Adrenal gland (tissue), 12 donors: Measurements from ENCODE around the gene MAML2. TPM values are rescaled to one million over a fixed set of nuclear protein-coding genes. Genes with fewer than 3 reads are reported as not detected.

Source experiments
- DNase-seq, 7 donors: peaks; one replicate each; pipeline ENCODE4 v3.0.0-alpha.2; 2019 to 2020
- H3K27ac ChIP-seq, 5 donors: fragments of 200-600 bp; sonication (generic) in 4 of 5; 1 replicate in 3 of 5; 2 replicates in 2 of 5; pipeline versions ENCODE4 v1.5.1 to v1.8.0; 2016 to 2020; ENCODE audit warnings: mild to moderate bottlenecking in 1 of 5
- H3K27me3 ChIP-seq: fragments of 200-600 bp; 2 replicates; pipeline ENCODE4 v1.8.0; 2021
- H3K36me3 ChIP-seq, 2 donors: fragments of 200-600 bp; replicated peaks in 1 of 2; 1 replicate in 1 of 2; 2 replicates in 1 of 2; pipeline versions ENCODE4 v1.5.1 to v1.8.0; 2018 to 2022
- H3K4me1 ChIP-seq, 2 donors: fragments of 200-600 bp; replicated peaks in 1 of 2; 1 replicate in 1 of 2; 2 replicates in 1 of 2; pipeline versions ENCODE4 v1.5.1 to v1.8.0; 2018 to 2021
- H3K4me3 ChIP-seq, 4 donors: fragments of 200-600 bp; sonication (generic) in 3 of 4; one replicate each; pipeline ENCODE4 v1.5.1; 2016 to 2018
- H3K9me3 ChIP-seq, 3 donors: fragments of 200-600 bp; sonication (generic) in 1 of 3; replicated peaks in 1 of 3; 1 replicate in 2 of 3; 2 replicates in 1 of 3; pipeline versions ENCODE4 v1.5.1 to v1.8.0; 2016 to 2021
- POLR2A ChIP-seq, 2 donors: fragments of 450-650 bp; IDR thresholded peaks; one replicate each; pipeline ENCODE4 v1.6.1; 2017; ENCODE audit warnings: antibody characterized with exemption in 2 of 2, mild to moderate bottlenecking in 2 of 2, moderate library complexity in 1 of 2
- WGBS, 4 donors: extraction: QIAGEN DNeasy Blood & Tissue Kit in 2 of 4; methylation state at CpG; one replicate each; pipeline versions ENCODE4 v1.1.5 to v1.1.7; 2013 to 2017; 5-methylcytosine and 5-hydroxymethylcytosine counted together
- intact Hi-C, 2 donors: fragments of 100-400 bp; cut with DNase I; formaldehyde crosslinking; loops; one replicate each; pipeline versions ENCODE4 v1.14.1 to v1.15.0; 2022 to 2023
- polyA plus RNA-seq, 3 donors: library from polyadenylated mRNA; stranded (reverse); fragments of 200-250 nt in 2 of 3; fragments of 350-450 nt in 1 of 3; fragmentation: Illumina TruSeq in 1 of 3; extraction: RNeasy Lipid Tissue Mini Kit (QIAGEN cat#74804) in 1 of 3; gene quantifications; one replicate each; pipeline ENCODE4 v1.2.3, GENCODE V29; 2013 to 2014
- total RNA-seq, 9 donors: library from RNA; depleted of rRNA in 4 of 9; stranded (reverse); fragments of >200 nt in 4 of 9; fragments of 120-200 nt in 1 of 9; fragmentation: NEBNext Ultra II Directional in 1 of 9; extraction: Animal tissue kit (Norgen Biotek cat#: 25700) in 1 of 9; gene quantifications; one replicate each; pipeline versions ENCODE4 v1.1.0 to v1.2.4, GENCODE V29; 2013 to 2023
- TF ChIP-seq, protein P1 (sequence below), 6 experiments: fragments of 450-650 bp in 4 of 6; fragments of 200-600 bp in 2 of 6; sonication (generic) in 1 of 6; IDR thresholded peaks; 1 replicate in 5 of 6; 2 replicates in 1 of 6; pipeline versions ENCODE4 v1.5.1 to v1.8.0; 2016 to 2021; ENCODE audit warnings: antibody characterized with exemption in 6 of 6, mild to moderate bottlenecking in 2 of 6, moderate library complexity in 1 of 6
- donor health status: healthy with polysubstance abuse.
- donor health status: Bipolar disorder and iron deficiency.
- donor health status: DM: yes; HTN: yes; CAD: no.
- donor health status: DM: no; HTN: no; CAD: no.
- donor health status: DM: no; HTN: no; CAD: no.
- donor health status: DM: yes; HTN: yes; CAD: no.

Gene MAML2
- total and polyA plus RNA-seq, 12 donors = 1.4 to 19.4 (median 7.6) TPM

DNA sequence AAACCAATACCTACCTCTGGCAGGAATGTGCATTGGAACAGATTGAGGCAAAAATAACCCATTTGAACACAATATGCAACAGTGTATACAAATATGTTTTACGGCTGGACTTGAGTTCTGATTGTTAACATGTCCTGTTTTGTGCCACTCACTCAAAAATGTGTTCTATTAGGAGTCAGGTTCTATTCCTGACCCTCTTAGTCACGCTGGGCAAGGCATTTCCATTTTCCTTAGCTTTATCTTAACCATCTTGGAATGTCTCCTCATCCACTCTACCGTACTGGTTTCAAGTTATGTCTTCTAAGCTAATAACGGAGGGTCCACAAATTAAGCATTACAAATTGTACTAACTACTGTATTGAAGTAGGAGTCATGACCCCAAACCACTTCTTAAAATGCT, 78.6 kb downstream of the MAML2 start:
- no peaks in the 10 kb centered on the region for H3K9me3 ChIP-seq
- 72 to 95% (median 83%) methylated on average over 4 of the region's 4 CpGs for WGBS, 4 donors
- peak overlapping the region in 1 of 5 donors; percentile 8 for H3K27ac ChIP-seq
- no peak for TF ChIP-seq POLR2A (IDR thresholded peaks at IDR 0.05)
- TF ChIP-seq, protein P1, sequence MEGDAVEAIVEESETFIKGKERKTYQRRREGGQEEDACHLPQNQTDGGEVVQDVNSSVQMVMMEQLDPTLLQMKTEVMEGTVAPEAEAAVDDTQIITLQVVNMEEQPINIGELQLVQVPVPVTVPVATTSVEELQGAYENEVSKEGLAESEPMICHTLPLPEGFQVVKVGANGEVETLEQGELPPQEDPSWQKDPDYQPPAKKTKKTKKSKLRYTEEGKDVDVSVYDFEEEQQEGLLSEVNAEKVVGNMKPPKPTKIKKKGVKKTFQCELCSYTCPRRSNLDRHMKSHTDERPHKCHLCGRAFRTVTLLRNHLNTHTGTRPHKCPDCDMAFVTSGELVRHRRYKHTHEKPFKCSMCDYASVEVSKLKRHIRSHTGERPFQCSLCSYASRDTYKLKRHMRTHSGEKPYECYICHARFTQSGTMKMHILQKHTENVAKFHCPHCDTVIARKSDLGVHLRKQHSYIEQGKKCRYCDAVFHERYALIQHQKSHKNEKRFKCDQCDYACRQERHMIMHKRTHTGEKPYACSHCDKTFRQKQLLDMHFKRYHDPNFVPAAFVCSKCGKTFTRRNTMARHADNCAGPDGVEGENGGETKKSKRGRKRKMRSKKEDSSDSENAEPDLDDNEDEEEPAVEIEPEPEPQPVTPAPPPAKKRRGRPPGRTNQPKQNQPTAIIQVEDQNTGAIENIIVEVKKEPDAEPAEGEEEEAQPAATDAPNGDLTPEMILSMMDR (IDR thresholded peaks at IDR 0.05) = no peak
- DNase-seq = no peak
- H3K27me3 ChIP-seq = no peaks in the 10 kb centered on the region
- intact Hi-C loops = no loop called here
- no peak overlapping the region for H3K4me3 ChIP-seq
- H3K4me1 ChIP-seq = peaks cover 14 to 54% of the 10 kb centered on the region in 2 donors
- no peaks in the 10 kb centered on the region for H3K36me3 ChIP-seq

DNA sequence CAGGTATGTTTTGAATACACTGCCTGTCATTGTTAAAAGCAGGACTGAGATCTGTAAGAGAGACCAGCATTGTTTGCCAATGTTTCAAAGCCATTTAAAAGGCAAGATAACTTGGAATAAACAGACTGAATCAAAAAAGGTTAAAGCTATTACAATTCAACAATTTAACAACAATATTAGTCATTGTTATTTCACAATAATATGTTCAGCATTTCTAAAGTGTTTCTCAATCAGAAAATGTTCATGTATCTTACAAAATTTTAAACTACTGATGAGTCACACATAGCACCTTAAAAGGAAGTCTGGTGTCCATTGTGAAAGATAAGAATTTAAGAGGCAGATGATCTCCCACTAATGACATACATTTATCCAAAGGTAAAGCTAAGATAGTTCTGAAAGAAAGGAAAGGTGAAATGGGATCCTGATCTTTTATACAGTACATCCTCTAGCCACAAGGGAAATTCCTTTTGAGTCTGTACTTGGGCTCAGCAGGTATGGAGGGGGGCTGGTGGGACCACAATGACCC, 79.7 kb downstream of the MAML2 start:
- H3K27ac ChIP-seq = peak overlapping the region in 3 of 5 donors; percentile 19 to 69 (median 52)
- DNase-seq = no peak
- no peak overlapping the region for H3K4me3 ChIP-seq
- TF ChIP-seq, protein P1 (IDR thresholded peaks at IDR 0.05) = peak in 2 of 6 experiments; percentile 16 to 20
- no peak for TF ChIP-seq POLR2A (IDR thresholded peaks at IDR 0.05)
- H3K27me3 ChIP-seq = no peaks in the 10 kb centered on the region
- H3K9me3 ChIP-seq = no peaks in the 10 kb centered on the region
- intact Hi-C loops = no loop called here
- peaks cover 20 to 64% of the 10 kb centered on the region in 2 donors for H3K4me1 ChIP-seq
- no peaks in the 10 kb centered on the region for H3K36me3 ChIP-seq

DNA sequence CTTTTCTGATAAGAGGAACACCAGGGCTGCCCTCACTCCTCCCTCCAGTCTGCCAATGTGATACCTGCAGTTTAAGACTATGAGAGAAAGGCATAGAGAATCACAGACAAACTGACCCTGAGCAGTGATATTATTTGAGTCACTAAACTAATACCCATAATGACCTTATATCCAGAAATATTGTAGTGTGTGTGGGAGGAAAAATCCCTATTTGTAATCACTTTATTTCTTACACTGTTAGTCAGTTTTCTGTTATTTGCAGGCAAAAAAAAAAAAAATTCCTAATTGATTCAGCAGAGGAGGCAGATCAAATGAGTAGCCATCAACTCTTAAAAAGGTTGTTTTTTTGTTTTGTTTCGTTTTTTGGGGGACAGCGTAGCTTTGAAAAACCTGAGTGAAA, 82.5 kb downstream of the MAML2 start:
- WGBS, 4 donors = 91 to 99% (median 97%) methylated on average over 2 of the region's 2 CpGs
- intact Hi-C loops = no loop called here
- H3K27ac ChIP-seq = no peak overlapping the region
- DNase-seq = no peak
- no peaks in the 10 kb centered on the region for H3K36me3 ChIP-seq
- no peaks in the 10 kb centered on the region for H3K9me3 ChIP-seq
- peaks cover 17 to 67% of the 10 kb centered on the region in 2 donors for H3K4me1 ChIP-seq
- H3K27me3 ChIP-seq = no peaks in the 10 kb centered on the region
- TF ChIP-seq POLR2A (IDR thresholded peaks at IDR 0.05) = no peak
- TF ChIP-seq, protein P1 (IDR thresholded peaks at IDR 0.05) = no peak
- no peak overlapping the region for H3K4me3 ChIP-seq

DNA sequence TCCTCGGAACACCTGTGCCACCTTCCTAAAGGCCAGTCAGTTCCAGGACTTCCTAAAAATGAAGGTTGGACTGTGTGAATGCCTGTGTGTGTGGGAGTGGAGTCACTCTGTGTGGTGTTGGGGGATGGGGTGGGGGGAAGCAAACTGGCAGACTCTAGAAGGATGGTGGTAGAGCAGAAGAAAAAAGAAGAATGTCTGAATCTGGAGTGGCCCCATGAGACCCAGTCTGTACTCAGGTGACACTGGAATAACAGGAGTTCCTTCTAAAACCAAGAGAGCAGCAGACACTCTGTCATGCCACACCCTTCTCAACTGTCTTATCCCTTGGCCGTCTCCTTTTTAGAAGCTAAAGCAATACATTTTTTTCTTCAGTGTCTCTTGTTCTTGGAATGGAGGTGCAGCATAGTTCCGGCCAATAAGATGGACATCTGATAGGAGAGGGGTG, 82.9 kb downstream of the MAML2 start:
- DNase-seq = no peak
- TF ChIP-seq POLR2A (IDR thresholded peaks at IDR 0.05) = no peak
- TF ChIP-seq, protein P1 (IDR thresholded peaks at IDR 0.05) = no peak
- no peaks in the 10 kb centered on the region for H3K36me3 ChIP-seq
- WGBS, 4 donors = 74 to 79% (median 76%) methylated on average over 3 of the region's 3 CpGs
- intact Hi-C loops = no loop called here
- H3K27me3 ChIP-seq = no peaks in the 10 kb centered on the region
- no peaks in the 10 kb centered on the region for H3K9me3 ChIP-seq
- no peak overlapping the region for H3K27ac ChIP-seq
- H3K4me3 ChIP-seq = no peak overlapping the region
- peaks cover 17 to 68% of the 10 kb centered on the region in 2 donors for H3K4me1 ChIP-seq
